Skin of body (tissue), 3 donors: Measurements from ENCODE around the gene ZNF492. TPM values are rescaled to one million over a fixed set of nuclear protein-coding genes. Genes with fewer than 3 reads are reported as not detected.
"Not testable (repeated sequence)": the region's sequence is repeated elsewhere in the genome, so short reads cannot be mapped to it uniquely, and the experiment has no call there.

ENCODE experiments used
- DNase-seq: peaks from one replicate; lab custom pipeline; 2025; lab: John Stamatoyannopoulos, UW
- small RNA-seq: library from RNA; depleted of rRNA; stranded (forward); fragments of <200 nt; gene quantifications from one replicate; pipeline ENCODE3, GENCODE V24; 2014; ENCODE audit warnings: low replicate concordance
- total RNA-seq: library from RNA; depleted of rRNA; stranded (reverse); fragments of >200 nt; gene quantifications from one replicate; pipeline ENCODE4 v1.2.3, GENCODE V29; 2014

The ZNF492 gene
- total RNA-seq, 1 donor from 2014 or later, result 1.6 TPM

GRCh38 chr19:22617181-22617580, 16.9 kb upstream of the ZNF492 start:
- not testable (repeated sequence) for DNase-seq

- no peak for DNase-seq
Observed at GRCh38 chr19:22617614-22618320, 16.4 kb upstream of the ZNF492 start.

GRCh38 chr19:22619371-22619770, 14.8 kb upstream of the ZNF492 start:
- no peak for DNase-seq

GRCh38 chr19:22619932-22620331, 14.2 kb upstream of the ZNF492 start:
- no peak for DNase-seq

GRCh38 chr19:22620401-22620800, 13.7 kb upstream of the ZNF492 start:
- DNase-seq, result no peak

- DNase-seq, result no peak
Observed at GRCh38 chr19:22620912-22621311, 13.2 kb upstream of the ZNF492 start.

- DNase-seq, result no peak
Observed at GRCh38 chr19:22622020-22622419, 12.1 kb upstream of the ZNF492 start.

- DNase-seq, result no peak
Observed at GRCh38 chr19:22622901-22623840, 11.0 kb upstream of the ZNF492 start.

GRCh38 chr19:22623841-22624221, 10.3 kb upstream of the ZNF492 start:
- DNase-seq, result no peak

GRCh38 chr19:22625266-22626035, 8.7 kb upstream of the ZNF492 start:
- DNase-seq, result no peak

- no peak for DNase-seq
Observed at GRCh38 chr19:22627526-22627925, 6.6 kb upstream of the ZNF492 start.

GRCh38 chr19:22628401-22628800, 5.7 kb upstream of the ZNF492 start:
- DNase-seq, result no peak

- DNase-seq, result no peak
Observed at GRCh38 chr19:22634450-22634827, 315 bp downstream of the ZNF492 start.

- DNase-seq, result not testable (repeated sequence)
Observed at GRCh38 chr19:22685493-22685892, 51.4 kb downstream of the ZNF492 start.

GRCh38 chr19:22702661-22703060, 68.5 kb downstream of the ZNF492 start:
- not testable (repeated sequence) for DNase-seq

- not testable (repeated sequence) for DNase-seq
Observed at GRCh38 chr19:22703096-22703495, 69.0 kb downstream of the ZNF492 start.

GRCh38 chr19:22708983-22709382, 74.9 kb downstream of the ZNF492 start:
- no peak for DNase-seq

Small RNA genes within 50 kb of the gene (small RNA-seq; reads per million reads assigned to genes)
- gene AC011467.2, result not detected

Other genes starting within 250 kb of the ZNF492 start
- 3.7 TPM for gene ZNF98, start 212.0 kb upstream of the ZNF492 start, total RNA-seq
- 0.49 TPM for gene ZNF99, start 149.8 kb downstream of the ZNF492 start, total RNA-seq
- not detected for gene ZNF723, start 198.0 kb downstream of the ZNF492 start, total RNA-seq